K562 (cell line): ENCODE data around the gene NFKBIB. TPM values are rescaled to one million over a fixed set of nuclear protein-coding genes. Genes with fewer than 3 reads are reported as not detected.

ENCODE experiments used
- ATAC-seq: fragments of 200-7000 bp; cut with Tn5 transposase; 3 replicates; pipeline ENCODE4 v1.9.1; 2020; ENCODE audit warnings: moderate library complexity
- BruUV-seq: library from RNA; stranded (reverse); fragments of 400-500 nt; replicated peaks from 2 replicates; lab custom pipeline; 2021; lab: Mats Ljungman, UMichigan
- CTCF ChIA-PET: fragments of 300-600 bp; formaldehyde crosslinking; extraction: SDS; loops from one replicate; lab custom pipeline; 2021; ENCODE audit warnings: low intra/inter-chr PET ratio; lab: Yijun Ruan, JAX
- POLR2A ChIA-PET: fragments of 300-600, 350-650 bp; sonication (Branson Sonifier 250); formaldehyde crosslinking; extraction: SDS; loops from one replicate; lab custom pipeline; 2021; ENCODE audit warnings: antibody characterized with exemption, inconsistent platforms; lab: Yijun Ruan, JAX
- DNase-seq, 4 experiments: peaks; one replicate each; pipeline versions ENCODE4 v3.0.0 to v3.0.0-alpha.2; 2011 to 2018; ENCODE audit warnings: low spot score in 3 of 4, mixed read lengths in 3 of 4; ENCODE audit errors: extremely low read depth in 1 of 4
- FAIRE-seq: peaks from 2 replicates; lab custom pipeline; 2011; peaks lifted over from hg19 to GRCh38; lab: Jason Lieb, UNC
- H2AFZ ChIP-seq: 2 replicates; pipeline ENCODE4 v1.6.0; 2011; ENCODE audit warnings: low read depth, low read length, control low read depth, inconsistent platforms
- H3K27ac ChIP-seq: fragments of 200-600 bp; 3 replicates; pipeline ENCODE4 v1.8.0; 2011; ENCODE audit warnings: low read depth, mild to moderate bottlenecking, control low read depth, inconsistent platforms, low read length, moderate library complexity, mixed read lengths; ENCODE audit errors: extremely low read depth
- H3K27me3 ChIP-seq, 2 experiments: fragments of 300-600 bp in 1 of 2; 2 replicates in 1 of 2; 3 replicates in 1 of 2; pipeline versions ENCODE4 v1.6.0 to v1.8.0; 2011; ENCODE audit warnings: inconsistent platforms in 2 of 2, low read length in 2 of 2, mild to moderate bottlenecking in 1 of 2, mixed read lengths in 1 of 2, moderate library complexity in 1 of 2; ENCODE audit not compliant: control insufficient read depth in 2 of 2, insufficient read depth in 2 of 2
- H3K36me3 ChIP-seq: fragments of 300-600 bp; 3 replicates; pipeline ENCODE4 v1.8.0; 2011; ENCODE audit warnings: mild to moderate bottlenecking, low read length, inconsistent platforms; ENCODE audit not compliant: control insufficient read depth, insufficient read depth
- H3K4me1 ChIP-seq, 2 experiments: fragments of 200-600 bp in 1 of 2; replicated peaks in 1 of 2; 2 replicates in 1 of 2; 3 replicates in 1 of 2; pipeline versions ENCODE4 v1.5.1 to v1.8.0; 2011; ENCODE audit warnings: inconsistent platforms in 2 of 2, low read length in 2 of 2, mild to moderate bottlenecking in 1 of 2, mixed read lengths in 1 of 2, moderate library complexity in 1 of 2; ENCODE audit not compliant: control insufficient read depth in 2 of 2, insufficient read depth in 2 of 2
- H3K4me2 ChIP-seq: 2 replicates; pipeline ENCODE4 v1.6.1; 2011; ENCODE audit warnings: low read length, control low read depth, inconsistent platforms, mixed read lengths; ENCODE audit not compliant: insufficient read depth
- H3K4me3 ChIP-seq: fragments of 200-600 bp; sonication (generic), shearing (Covaris generic); 2 replicates; pipeline ENCODE4 v1.5.1; 2016; ENCODE audit warnings: control low read depth, inconsistent platforms
- H3K79me2 ChIP-seq: fragments of 200-600 bp; 3 replicates; pipeline ENCODE4 v1.8.0; 2011; ENCODE audit warnings: low read length, inconsistent platforms; ENCODE audit not compliant: control insufficient read depth, insufficient read depth
- H3K9ac ChIP-seq, 2 experiments: 2 replicates each; pipeline versions ENCODE4 v1.6.0 to v1.6.1; 2011; ENCODE audit warnings: low read depth in 2 of 2, low read length in 2 of 2, control low read depth in 1 of 2, inconsistent platforms in 1 of 2, mild to moderate bottlenecking in 1 of 2, mixed read lengths in 1 of 2; ENCODE audit not compliant: insufficient read depth in 1 of 2
- H3K9me1 ChIP-seq: one replicate; pipeline ENCODE4 v1.6.0; 2011; ENCODE audit warnings: inconsistent platforms, mild to moderate bottlenecking, low read length, moderate library complexity; ENCODE audit not compliant: control insufficient read depth, insufficient read depth
- H3K9me3 ChIP-seq: replicated peaks from 2 replicates; pipeline ENCODE4 v1.5.1; 2011; ENCODE audit warnings: low read depth, low read length, inconsistent platforms; ENCODE audit not compliant: control insufficient read depth, insufficient read depth
- H4K20me1 ChIP-seq: replicated peaks from 2 replicates; pipeline ENCODE4 v1.6.1; 2011; ENCODE audit warnings: low read length, inconsistent platforms, mixed read lengths; ENCODE audit not compliant: control insufficient read depth, insufficient read depth
- ATF6 ChIP-seq: sonication (generic); formaldehyde crosslinking; IDR thresholded peaks from 2 replicates; pipeline ENCODE4 v1.4.0; 2020; ENCODE audit warnings: mild to moderate bottlenecking, missing genetic modification reagents
- ELK1 ChIP-seq: sonication (generic); formaldehyde crosslinking; IDR thresholded peaks from 2 replicates; pipeline ENCODE4 v1.8.1; 2022; ENCODE audit warnings: missing genetic modification reagents
- ETV6 ChIP-seq, 3 experiments: fragments of 150-350 bp in 1 of 3; sonication (generic) in 1 of 3; formaldehyde crosslinking in 1 of 3; IDR thresholded peaks; 2 replicates each; pipeline versions ENCODE4 v1.6.1 to v1.8.0; 2014 to 2022; ENCODE audit warnings: borderline replicate concordance in 2 of 3, low read depth in 2 of 3, antibody characterized with exemption in 1 of 3, low read length in 1 of 3, mild to moderate bottlenecking in 1 of 3, missing genetic modification reagents in 1 of 3
- HDAC3 ChIP-seq: fragments of 450-650 bp; IDR thresholded peaks from 2 replicates; pipeline ENCODE4 v1.6.1; 2018; ENCODE audit warnings: borderline replicate concordance, mild to moderate bottlenecking, moderate library complexity; ENCODE audit not compliant: partially characterized antibody
- HNRNPLL ChIP-seq: fragments of 200-400 bp; formaldehyde crosslinking; IDR thresholded peaks from 2 replicates; pipeline ENCODE4 v1.6.1; 2017; ENCODE audit warnings: low read length, low read depth, mild to moderate bottlenecking; ENCODE audit not compliant: poor library complexity, severe bottlenecking
- HNRNPUL1 ChIP-seq: fragments of 200-400 bp; formaldehyde crosslinking; IDR thresholded peaks from 2 replicates; pipeline ENCODE4 v1.6.1; 2017; ENCODE audit warnings: low read length
- PREB ChIP-seq: sonication (generic); formaldehyde crosslinking; IDR thresholded peaks from 2 replicates; pipeline ENCODE4 v1.8.1; 2023; ENCODE audit warnings: mild to moderate bottlenecking, missing genetic modification reagents
- RCOR1 ChIP-seq, 2 experiments: IDR thresholded peaks; 2 replicates each; pipeline ENCODE4 v1.6.1; 2012; ENCODE audit warnings: low read depth in 2 of 2, low read length in 2 of 2, borderline replicate concordance in 1 of 2, improper control_type of control experiment in 1 of 2
- SMARCB1 ChIP-seq: IDR thresholded peaks from 2 replicates; pipeline ENCODE4 v1.6.1; 2011; ENCODE audit warnings: improper control_type of control experiment, low read depth; ENCODE audit not compliant: insufficient read length
- ZNF695 ChIP-seq: fragments of 450-650 bp; formaldehyde crosslinking; IDR thresholded peaks from 2 replicates; pipeline ENCODE4 v1.4.0; 2020; ENCODE audit warnings: mild to moderate bottlenecking, moderate library complexity
- WGBS: fragments of 100-300 bp; shearing (Covaris generic); methylation state at CpG from one replicate; pipeline ENCODE4 v1.1.6; 2016; ENCODE audit warnings: low coverage, mixed read lengths; ENCODE audit not compliant: insufficient coverage; ENCODE audit errors: missing lambda C conversion rate; 5-methylcytosine and 5-hydroxymethylcytosine counted together
- in situ Hi-C: fragments of 300-500 bp; cut with MboI; formaldehyde crosslinking; loops from 4 replicates; pipeline ENCODE4 v1.15.0; 2018; ENCODE audit warnings: inconsistent platforms, mixed read lengths
- intact Hi-C: fragments of 100-400 bp; cut with micrococcal nuclease; formaldehyde crosslinking; loops from 2 replicates; pipeline ENCODE4 v1.14.2; 2022
- polyA plus RNA-seq, 8 experiments: library from polyadenylated mRNA; depleted of rRNA in 4 of 8; stranded (reverse) in 5 of 8; unstranded in 3 of 8; fragments of >200 nt; fragmentation: Nextera tagmentation in 2 of 8; fragmentation: Illumina TruSeq in 1 of 8; extraction: Ambion mirVana in 2 of 8; extraction: Trizol in 1 of 8; gene quantifications; 2 replicates each; pipeline versions ENCODE4 v1.2.1 to v1.2.3, GENCODE V29; 2011 to 2014; ENCODE audit warnings: inconsistent platforms in 1 of 8, missing spikeins in 1 of 8
- total RNA-seq, 7 experiments: library from RNA; depleted of rRNA in 6 of 7; stranded (reverse); fragments of >200 nt in 6 of 7; fragmentation: Illumina TruSeq in 2 of 7; extraction: Trizol in 2 of 7; gene quantifications; 2 replicates each; pipeline versions ENCODE4 v1.2.1 to v1.2.3, GENCODE V29; 2011 to 2021; ENCODE audit warnings: low replicate concordance in 1 of 7
- TF ChIP-seq, protein P1 (sequence below): fragments of 450-650 bp; formaldehyde crosslinking; conservative IDR thresholded peaks from 2 replicates; pipeline ENCODE4 v1.4.0; 2022; ENCODE audit warnings: mild to moderate bottlenecking, missing genetic modification characterization

NFKBIB gene
- total and polyA plus RNA-seq, 9 of the 15 experiments (the other 6 are each of a cell fraction or from before 2014, with no cell fraction given), result 1.5 to 44.9 (median 10.4) TPM

DNA sequence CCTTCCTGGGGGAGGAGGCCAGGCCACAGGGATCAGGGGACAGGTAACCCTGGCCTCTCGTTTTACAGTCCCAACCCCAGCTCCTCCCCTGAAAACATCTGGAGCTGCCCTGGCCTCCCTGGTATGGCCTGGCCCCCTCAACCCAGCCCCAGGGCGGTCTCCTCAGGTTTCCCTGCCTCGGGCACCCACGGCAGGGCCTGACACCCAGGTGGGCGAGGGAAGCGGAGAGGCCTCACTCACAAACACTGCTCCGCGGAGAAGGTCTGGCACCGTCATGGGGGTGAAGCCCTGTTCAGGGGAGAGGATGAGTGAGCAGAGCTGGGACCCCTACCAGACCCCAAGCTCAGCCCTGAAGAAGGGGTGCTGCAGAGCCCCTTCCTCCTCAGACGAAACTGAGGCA lies 18.8 kb downstream of the NFKBIB start:
- WGBS, result 93% methylated on average over 10 of the region's 10 CpGs
- no peaks in the 10 kb centered on the region for H3K9me1 ChIP-seq
- H2AFZ ChIP-seq, result no peak overlapping the region
- H3K27me3 ChIP-seq, result no peaks in the 10 kb centered on the region
- intact Hi-C loops (no loop called here), in situ Hi-C loops (no loop called here)
- H3K36me3 ChIP-seq, result peaks cover 26% of the 10 kb centered on the region; the same call in 1 of the 3 replicates
- H3K27ac ChIP-seq, result no peak overlapping the region
- peaks cover 0 to 40% of the 10 kb centered on the region in 2 experiments; a peak in 3 of 5 replicates for H3K4me1 ChIP-seq
- H4K20me1 ChIP-seq, result no peaks in the 10 kb centered on the region
- H3K4me3 ChIP-seq, result no peak overlapping the region
- DNase-seq (no peak), ATAC-seq (no peak), FAIRE-seq (no peak)
- H3K4me2 ChIP-seq, result no peak overlapping the region
- POLR2A ChIA-PET, result interaction anchor here (1.0 kb wide), 1 partner anchor 9 kb away, joined by 4 read pairs; no protein-coding TSS in a partner anchor
- CTCF ChIA-PET, result interaction anchor here (0.6 kb wide), 1 partner anchor 188 kb away, joined by 3 read pairs; no protein-coding TSS in a partner anchor
- no TSS peak for BruUV-seq
- no peak for TF ChIP-seq HDAC3
- no peak for TF ChIP-seq ETV6 (IDR thresholded peaks at IDR 0.05; ENCODE audit: borderline replicate concordance in 1 of 2, low read depth in 2 of 2, low read length in 1 of 2)
- TF ChIP-seq ETV6 (CRISPR knock-in tag; IDR thresholded peaks at IDR 0.05; ENCODE audit: borderline replicate concordance), result no peak
- TF ChIP-seq, protein P1, sequence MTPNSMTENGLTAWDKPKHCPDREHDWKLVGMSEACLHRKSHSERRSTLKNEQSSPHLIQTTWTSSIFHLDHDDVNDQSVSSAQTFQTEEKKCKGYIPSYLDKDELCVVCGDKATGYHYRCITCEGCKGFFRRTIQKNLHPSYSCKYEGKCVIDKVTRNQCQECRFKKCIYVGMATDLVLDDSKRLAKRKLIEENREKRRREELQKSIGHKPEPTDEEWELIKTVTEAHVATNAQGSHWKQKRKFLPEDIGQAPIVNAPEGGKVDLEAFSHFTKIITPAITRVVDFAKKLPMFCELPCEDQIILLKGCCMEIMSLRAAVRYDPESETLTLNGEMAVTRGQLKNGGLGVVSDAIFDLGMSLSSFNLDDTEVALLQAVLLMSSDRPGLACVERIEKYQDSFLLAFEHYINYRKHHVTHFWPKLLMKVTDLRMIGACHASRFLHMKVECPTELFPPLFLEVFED (CRISPR knock-in tag), result no peak
- no peak for TF ChIP-seq HNRNPLL
- no peak for TF ChIP-seq SMARCB1
- no peak for TF ChIP-seq ATF6 (CRISPR knock-in tag)
- no peak for TF ChIP-seq PREB (CRISPR knock-in tag)
- TF ChIP-seq HNRNPUL1, result no peak
- no peak for TF ChIP-seq ZNF695
- TF ChIP-seq ELK1 (CRISPR knock-in tag), result no peak
- TF ChIP-seq RCOR1 (IDR thresholded peaks at IDR 0.05; ENCODE audit: borderline replicate concordance in 1 of 2, low read depth in 2 of 2, low read length in 2 of 2), result no peak
- H3K9ac ChIP-seq, result peak overlapping the region in 1 of 2 experiments; percentile 71; a peak in 2 of 4 replicates
- no peaks in the 10 kb centered on the region for H3K79me2 ChIP-seq
- H3K9me3 ChIP-seq, result no peaks in the 10 kb centered on the region
